Measurements from ENCODE around the gene JCAD.

The JCAD gene

DNA sequence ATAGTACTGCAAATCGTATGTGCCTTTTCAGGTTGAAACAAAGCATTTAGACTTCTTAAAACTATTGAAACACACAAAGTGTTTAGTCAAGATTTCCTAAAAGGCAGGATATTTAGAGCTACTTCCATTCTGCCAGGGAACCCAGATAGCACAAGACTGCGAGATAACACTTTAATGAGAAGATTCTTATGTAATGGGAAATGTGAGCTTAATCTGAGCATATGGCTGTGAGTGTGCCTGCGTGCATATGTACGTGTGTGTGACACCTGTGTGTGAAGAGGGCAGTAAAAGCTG is 14.3 kb upstream of the JCAD start:
- no peak for DNase-seq (ENCODE audit: low read depth)
- no peak overlapping the region for H3K4me3 ChIP-seq (ENCODE audit: low read depth, low read length)
- TF ChIP-seq, protein P1, sequence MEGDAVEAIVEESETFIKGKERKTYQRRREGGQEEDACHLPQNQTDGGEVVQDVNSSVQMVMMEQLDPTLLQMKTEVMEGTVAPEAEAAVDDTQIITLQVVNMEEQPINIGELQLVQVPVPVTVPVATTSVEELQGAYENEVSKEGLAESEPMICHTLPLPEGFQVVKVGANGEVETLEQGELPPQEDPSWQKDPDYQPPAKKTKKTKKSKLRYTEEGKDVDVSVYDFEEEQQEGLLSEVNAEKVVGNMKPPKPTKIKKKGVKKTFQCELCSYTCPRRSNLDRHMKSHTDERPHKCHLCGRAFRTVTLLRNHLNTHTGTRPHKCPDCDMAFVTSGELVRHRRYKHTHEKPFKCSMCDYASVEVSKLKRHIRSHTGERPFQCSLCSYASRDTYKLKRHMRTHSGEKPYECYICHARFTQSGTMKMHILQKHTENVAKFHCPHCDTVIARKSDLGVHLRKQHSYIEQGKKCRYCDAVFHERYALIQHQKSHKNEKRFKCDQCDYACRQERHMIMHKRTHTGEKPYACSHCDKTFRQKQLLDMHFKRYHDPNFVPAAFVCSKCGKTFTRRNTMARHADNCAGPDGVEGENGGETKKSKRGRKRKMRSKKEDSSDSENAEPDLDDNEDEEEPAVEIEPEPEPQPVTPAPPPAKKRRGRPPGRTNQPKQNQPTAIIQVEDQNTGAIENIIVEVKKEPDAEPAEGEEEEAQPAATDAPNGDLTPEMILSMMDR (IDR thresholded peaks at IDR 0.05; ENCODE audit: control insufficient read depth, extremely low read depth, insufficient read depth) = no peak

DNA sequence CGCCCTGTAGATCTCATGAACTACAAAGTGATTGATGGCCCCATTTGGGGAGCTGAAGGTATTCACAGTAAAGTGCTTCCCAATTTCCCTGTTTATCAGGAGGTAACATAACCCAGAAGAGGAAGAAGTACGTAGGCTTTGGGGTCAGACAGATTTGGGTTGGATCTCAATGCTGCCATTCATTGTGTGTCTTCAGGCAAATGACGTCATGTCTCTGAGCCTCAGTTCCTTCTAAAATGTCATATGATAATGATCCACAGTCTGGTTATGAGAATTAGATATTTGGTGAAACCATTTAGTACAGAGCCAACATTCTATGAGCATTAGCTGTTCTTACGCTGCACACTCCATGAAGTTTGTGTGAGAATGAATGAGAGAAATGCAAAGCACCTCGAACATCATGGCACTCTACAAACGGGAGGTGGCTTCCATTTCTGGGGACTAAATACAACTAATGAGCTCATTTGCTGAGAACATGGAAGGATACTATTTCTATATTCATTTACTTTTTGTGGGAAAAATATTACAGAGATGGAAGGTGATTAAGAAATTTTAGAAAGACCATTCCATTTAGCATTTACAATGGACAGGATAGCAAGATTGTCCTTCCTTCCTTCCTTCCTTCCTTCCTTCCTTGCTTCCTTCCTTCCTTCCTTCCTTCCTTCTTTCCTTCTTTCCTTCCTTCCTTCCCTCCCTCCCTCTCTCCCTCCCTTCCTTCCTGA is 13.8 kb upstream of the JCAD start:
- no peak overlapping the region for H3K4me3 ChIP-seq (ENCODE audit: low read depth, low read length)
- no peak for DNase-seq (ENCODE audit: low read depth)
- TF ChIP-seq, protein P1 (IDR thresholded peaks at IDR 0.05; ENCODE audit: control insufficient read depth, extremely low read depth, insufficient read depth) = no peak

DNA sequence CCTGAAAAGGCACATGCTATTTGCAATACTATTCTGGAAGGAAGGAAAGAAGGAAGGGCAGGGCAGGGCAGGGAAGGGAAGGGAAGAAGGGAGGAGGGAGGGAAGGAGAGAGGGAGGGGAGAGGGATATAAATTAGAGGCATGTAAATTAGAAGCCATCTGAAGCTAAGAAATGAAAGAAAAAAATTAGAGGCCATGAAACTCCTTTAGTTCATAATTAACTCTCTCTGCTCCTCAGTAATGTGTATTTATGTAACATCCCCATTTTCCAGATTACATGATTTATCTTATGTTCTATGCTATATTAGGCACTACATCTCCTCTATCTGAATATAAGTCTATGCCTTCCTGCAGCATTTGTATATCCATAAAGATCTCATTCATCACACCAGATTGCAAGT is 12.7 kb upstream of the JCAD start:
- no peak overlapping the region for H3K4me3 ChIP-seq (ENCODE audit: low read depth, low read length)
- no peak for DNase-seq (ENCODE audit: low read depth)
- TF ChIP-seq, protein P1 (IDR thresholded peaks at IDR 0.05; ENCODE audit: control insufficient read depth, extremely low read depth, insufficient read depth) = no peak

DNA sequence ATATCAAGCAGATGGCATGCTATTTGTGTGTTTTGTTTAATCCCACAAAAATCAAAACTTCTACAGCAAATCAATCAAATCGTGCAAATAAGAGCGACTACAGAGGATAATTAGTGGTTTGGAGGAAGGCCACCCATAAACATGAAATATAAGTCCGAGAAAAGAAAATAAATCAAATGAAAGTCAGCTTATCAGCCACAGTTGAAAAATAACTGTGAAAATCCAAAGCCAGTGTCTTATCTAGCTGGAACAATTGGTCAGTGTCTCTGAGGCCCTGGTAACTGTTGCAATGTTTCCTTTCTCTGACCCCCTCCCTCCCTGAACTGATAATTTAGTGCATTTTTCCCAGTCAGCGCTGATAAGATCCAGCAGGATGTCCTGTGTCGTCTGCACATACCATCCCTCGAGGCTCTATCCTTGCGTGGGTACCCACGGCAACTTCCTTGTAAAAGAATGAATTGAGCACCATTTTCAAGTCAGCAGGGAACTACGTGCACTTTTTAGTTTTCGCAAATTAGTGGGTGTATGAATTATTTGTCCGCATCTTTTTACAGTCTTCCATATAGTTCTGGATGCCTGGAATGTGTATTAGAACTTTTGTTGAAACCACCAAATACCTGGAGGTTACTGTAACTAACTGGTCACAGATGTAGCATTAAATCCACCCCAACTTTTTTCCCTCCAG is 10.8 kb upstream of the JCAD start:
- TF ChIP-seq, protein P1 (IDR thresholded peaks at IDR 0.05; ENCODE audit: control insufficient read depth, extremely low read depth, insufficient read depth) = no peak
- no peak overlapping the region for H3K4me3 ChIP-seq (ENCODE audit: low read depth, low read length)
- DNase-seq (ENCODE audit: low read depth) = no peak

DNA sequence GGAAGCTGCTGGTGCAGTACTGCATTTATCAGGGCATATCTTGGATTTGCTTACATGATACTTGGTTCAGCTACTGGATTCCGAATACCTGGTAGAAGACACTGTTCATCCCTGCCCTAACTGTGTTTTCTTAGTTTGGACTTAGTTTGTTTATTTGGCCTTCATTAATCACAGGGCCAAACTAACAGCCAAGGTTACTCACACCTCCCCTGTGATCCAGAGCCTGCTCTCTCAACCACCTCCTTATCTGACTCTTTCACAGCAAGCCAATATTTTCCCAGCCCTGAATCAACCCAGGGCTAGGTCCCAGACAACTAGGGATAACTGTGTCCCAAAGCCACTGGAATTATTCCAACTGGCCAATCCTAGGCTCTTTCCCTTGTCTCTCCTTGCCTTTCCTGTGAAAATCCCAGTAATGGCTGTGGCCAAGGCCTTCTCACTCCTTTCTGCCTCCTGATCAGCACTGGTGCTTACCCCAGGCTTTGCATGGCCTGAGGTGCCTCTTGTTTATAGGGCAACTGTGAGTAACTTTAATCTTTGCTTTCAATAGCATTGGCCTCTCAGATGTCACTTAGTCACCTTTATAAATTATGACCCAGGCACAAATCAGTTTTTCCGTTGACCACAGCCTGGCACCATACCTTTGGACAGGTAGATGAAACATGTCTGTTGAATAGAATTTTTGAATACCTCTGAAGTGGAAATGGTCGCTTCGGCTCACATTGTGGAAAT is 9.3 kb upstream of the JCAD start:
- DNase-seq (ENCODE audit: low read depth) = no peak
- TF ChIP-seq, protein P1 (IDR thresholded peaks at IDR 0.05; ENCODE audit: control insufficient read depth, extremely low read depth, insufficient read depth) = no peak
- H3K4me3 ChIP-seq (ENCODE audit: low read depth, low read length) = no peak overlapping the region

DNA sequence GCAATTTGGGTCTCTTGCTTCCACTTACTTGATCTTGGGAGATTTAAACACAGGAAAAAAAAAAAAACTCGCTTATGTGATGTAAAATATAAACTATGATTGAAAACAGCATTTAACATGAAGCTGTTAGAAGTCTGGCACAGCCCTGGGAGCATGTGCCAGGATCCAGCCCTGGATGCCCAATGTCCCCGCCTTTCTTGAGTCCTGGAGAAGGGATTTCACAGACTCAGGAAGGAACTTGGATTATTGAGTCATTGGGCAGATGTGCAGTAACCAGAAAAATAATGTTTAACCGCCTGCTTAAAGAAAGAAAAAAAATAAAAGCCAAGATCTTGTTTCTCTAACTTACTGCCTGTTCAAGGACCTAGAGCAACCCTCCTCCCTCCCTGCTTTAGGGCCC is 3.7 kb upstream of the JCAD start:
- TF ChIP-seq, protein P1 (IDR thresholded peaks at IDR 0.05; ENCODE audit: control insufficient read depth, extremely low read depth, insufficient read depth) = no peak
- DNase-seq (ENCODE audit: low read depth) = no peak
- no peak overlapping the region for H3K4me3 ChIP-seq (ENCODE audit: low read depth, low read length)

Data from LNCaP clone FGC (cell line).